Measurements from ENCODE around the gene NEK11. TPM values are rescaled to one million over a fixed set of nuclear protein-coding genes. Genes with fewer than 3 reads are reported as not detected.

The NEK11 gene
- total RNA-seq, 1 donor from 2014 or later, result 8.1 TPM

DNA sequence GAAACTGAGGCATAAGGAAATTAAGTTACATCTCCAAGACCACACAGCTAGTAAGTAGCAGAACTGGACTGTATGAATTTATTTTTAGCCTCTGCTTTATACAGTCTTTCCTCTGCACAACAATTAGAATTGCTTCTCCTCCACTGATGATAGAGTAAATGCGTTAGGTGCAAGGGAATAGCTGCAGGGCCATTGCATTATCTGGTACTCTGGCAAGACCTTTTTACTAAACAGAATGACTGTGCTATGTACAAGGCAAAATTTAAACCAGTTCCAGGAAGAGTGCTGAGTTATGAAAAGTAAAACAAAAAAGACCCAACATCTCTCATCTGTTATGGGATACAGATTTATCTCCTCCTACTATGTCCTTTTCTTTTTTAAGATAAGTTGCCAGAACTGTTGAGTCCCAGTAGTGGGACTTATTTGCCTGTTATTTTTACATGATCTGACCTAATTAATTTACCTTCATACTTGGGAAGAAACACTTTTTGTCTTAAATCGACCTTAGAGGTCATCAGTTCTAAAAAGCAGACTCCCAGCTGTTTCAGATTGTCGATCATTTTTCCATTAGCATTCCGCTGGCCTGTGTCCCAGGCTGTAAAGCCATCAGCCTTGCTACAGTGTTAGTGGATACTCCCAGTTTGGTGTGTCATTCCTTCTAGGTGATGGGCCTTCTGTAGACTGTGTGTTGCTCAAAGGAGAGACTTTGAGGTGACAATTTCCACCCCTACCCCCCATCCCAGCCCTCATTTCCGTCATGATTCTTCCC lies 207.4 kb downstream of the NEK11 start:
- H3K4me3 ChIP-seq, result no peak overlapping the region
- TF ChIP-seq, protein P1, sequence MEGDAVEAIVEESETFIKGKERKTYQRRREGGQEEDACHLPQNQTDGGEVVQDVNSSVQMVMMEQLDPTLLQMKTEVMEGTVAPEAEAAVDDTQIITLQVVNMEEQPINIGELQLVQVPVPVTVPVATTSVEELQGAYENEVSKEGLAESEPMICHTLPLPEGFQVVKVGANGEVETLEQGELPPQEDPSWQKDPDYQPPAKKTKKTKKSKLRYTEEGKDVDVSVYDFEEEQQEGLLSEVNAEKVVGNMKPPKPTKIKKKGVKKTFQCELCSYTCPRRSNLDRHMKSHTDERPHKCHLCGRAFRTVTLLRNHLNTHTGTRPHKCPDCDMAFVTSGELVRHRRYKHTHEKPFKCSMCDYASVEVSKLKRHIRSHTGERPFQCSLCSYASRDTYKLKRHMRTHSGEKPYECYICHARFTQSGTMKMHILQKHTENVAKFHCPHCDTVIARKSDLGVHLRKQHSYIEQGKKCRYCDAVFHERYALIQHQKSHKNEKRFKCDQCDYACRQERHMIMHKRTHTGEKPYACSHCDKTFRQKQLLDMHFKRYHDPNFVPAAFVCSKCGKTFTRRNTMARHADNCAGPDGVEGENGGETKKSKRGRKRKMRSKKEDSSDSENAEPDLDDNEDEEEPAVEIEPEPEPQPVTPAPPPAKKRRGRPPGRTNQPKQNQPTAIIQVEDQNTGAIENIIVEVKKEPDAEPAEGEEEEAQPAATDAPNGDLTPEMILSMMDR (IDR thresholded peaks at IDR 0.05), result no peak
- no peak for TF ChIP-seq EZH2phosphoT487 (IDR thresholded peaks at IDR 0.05)
- TF ChIP-seq EZH2 (IDR thresholded peaks at IDR 0.05), result no peak
- Mint-ChIP-seq H3K27me3 (ENCODE audit: insufficient read depth, low read depth) (peaks cover 3% of the 10 kb centered on the region), H3K9me3 (no peaks in the 10 kb centered on the region), H3K27ac (no peak overlapping the region), H3K36me3 (no peaks in the 10 kb centered on the region), H3K4me3 (no peak overlapping the region), H3K4me1 (peaks cover 24% of the 10 kb centered on the region)
- no peak overlapping the region for H3K27ac ChIP-seq
- H3K4me2 ChIP-seq, result no peak overlapping the region
- no peak overlapping the region for H3K9ac ChIP-seq
- H3K79me2 ChIP-seq (ENCODE audit: low read depth), result no peaks in the 10 kb centered on the region
- no peaks in the 10 kb centered on the region for H3K9me3 ChIP-seq (ENCODE audit: low read depth)
- no peaks in the 10 kb centered on the region for H3K27me3 ChIP-seq
- no peaks in the 10 kb centered on the region for H4K20me1 ChIP-seq (ENCODE audit: low read depth)
- H3F3A ChIP-seq (ENCODE audit: low read depth), result no peaks in the 10 kb centered on the region
- DNase-seq (ENCODE audit: low spot score), result no peak
- H3K4me1 ChIP-seq, result peaks cover 10% of the 10 kb centered on the region
- H3K36me3 ChIP-seq, result no peaks in the 10 kb centered on the region
- H2AFZ ChIP-seq (replicated peaks), result no peak overlapping the region

DNA sequence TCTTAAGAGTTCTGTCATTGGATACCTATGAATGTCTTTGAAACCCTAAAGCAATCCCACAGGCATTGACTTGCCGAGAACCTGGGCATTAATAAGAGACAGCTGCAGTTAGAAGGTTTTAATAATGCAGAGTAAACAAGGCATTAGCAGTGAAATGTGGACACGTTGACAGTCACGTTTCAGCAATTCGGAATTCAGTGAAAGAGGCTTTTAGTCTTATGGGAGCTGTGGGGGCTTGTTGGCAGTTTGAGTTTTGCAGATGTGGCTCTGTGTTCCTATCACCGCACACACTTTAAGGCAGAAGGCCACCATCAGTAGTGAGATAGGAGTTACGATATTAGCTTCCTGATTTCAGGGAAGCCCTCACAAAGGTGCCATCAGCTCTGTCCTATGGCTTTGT lies 209.7 kb downstream of the NEK11 start:
- peaks cover 3% of the 10 kb centered on the region for H3K27me3 Mint-ChIP-seq (ENCODE audit: insufficient read depth, low read depth)
- H3K27ac Mint-ChIP-seq, result peak overlapping the region; percentile 20
- peak overlapping the region; percentile 65 for H3K27ac ChIP-seq

DNA sequence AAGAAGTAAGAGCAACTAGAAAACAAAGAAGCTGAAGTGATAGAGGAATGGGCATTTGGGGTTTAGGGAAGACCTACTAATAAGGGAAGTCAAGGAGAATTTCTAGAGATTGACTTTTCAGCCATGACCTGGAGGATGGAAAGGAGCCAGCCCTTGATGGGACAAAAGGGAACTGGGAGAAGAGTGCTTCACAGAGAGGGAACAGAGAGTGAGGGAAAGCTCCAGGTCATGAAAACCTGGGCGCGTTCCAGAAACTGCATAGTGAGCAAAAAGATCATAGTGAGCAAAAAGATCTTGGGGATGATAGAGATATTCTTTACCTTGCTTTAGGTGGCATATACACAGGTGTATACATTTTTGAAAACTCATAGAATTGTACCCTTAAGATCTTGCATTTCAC lies 211.8 kb downstream of the NEK11 start:
- Mint-ChIP-seq H3K36me3 (no peaks in the 10 kb centered on the region), H3K4me3 (no peak overlapping the region), H3K27me3 (ENCODE audit: insufficient read depth, low read depth) (peaks cover 3% of the 10 kb centered on the region), H3K27ac (no peak overlapping the region), H3K4me1 (peaks cover 24% of the 10 kb centered on the region), H3K9me3 (no peaks in the 10 kb centered on the region)
- peaks cover 10% of the 10 kb centered on the region for H3K4me1 ChIP-seq
- no peaks in the 10 kb centered on the region for H3K79me2 ChIP-seq (ENCODE audit: low read depth)
- H3K36me3 ChIP-seq, result no peaks in the 10 kb centered on the region
- H3F3A ChIP-seq (ENCODE audit: low read depth), result no peaks in the 10 kb centered on the region
- H3K4me2 ChIP-seq, result no peak overlapping the region
- H2AFZ ChIP-seq (replicated peaks), result no peak overlapping the region
- no peaks in the 10 kb centered on the region for H3K9me3 ChIP-seq (ENCODE audit: low read depth)
- no peak for DNase-seq (ENCODE audit: low spot score)
- H3K4me3 ChIP-seq, result no peak overlapping the region
- H4K20me1 ChIP-seq (ENCODE audit: low read depth), result no peaks in the 10 kb centered on the region
- TF ChIP-seq EZH2 (IDR thresholded peaks at IDR 0.05) (no peak), EZH2phosphoT487 (IDR thresholded peaks at IDR 0.05) (no peak)
- TF ChIP-seq, protein P1 (IDR thresholded peaks at IDR 0.05), result no peak
- no peak overlapping the region for H3K9ac ChIP-seq
- H3K27me3 ChIP-seq, result no peaks in the 10 kb centered on the region
- H3K27ac ChIP-seq, result no peak overlapping the region

More for the DNA sequence above, 209.7 kb downstream of the NEK11 start:
- peak overlapping the region; percentile 35 for H3K4me2 ChIP-seq
- no peaks in the 10 kb centered on the region for H3F3A ChIP-seq (ENCODE audit: low read depth)
- H3K9ac ChIP-seq, result no peak overlapping the region
- H3K9me3 Mint-ChIP-seq, result no peaks in the 10 kb centered on the region
- no peak for DNase-seq (ENCODE audit: low spot score)
- H3K36me3 Mint-ChIP-seq, result no peaks in the 10 kb centered on the region
- no peaks in the 10 kb centered on the region for H3K9me3 ChIP-seq (ENCODE audit: low read depth)
- H3K36me3 ChIP-seq, result no peaks in the 10 kb centered on the region
- H2AFZ ChIP-seq (replicated peaks), result peak overlapping the region; percentile 45
- no peaks in the 10 kb centered on the region for H3K27me3 ChIP-seq
- H4K20me1 ChIP-seq (ENCODE audit: low read depth), result no peaks in the 10 kb centered on the region
- H3K4me1 Mint-ChIP-seq, result peaks cover 24% of the 10 kb centered on the region
- no peak overlapping the region for H3K4me3 Mint-ChIP-seq
- no peak overlapping the region for H3K4me3 ChIP-seq
- TF ChIP-seq, protein P1 (IDR thresholded peaks at IDR 0.05), result no peak
- TF ChIP-seq EZH2phosphoT487 (IDR thresholded peaks at IDR 0.05), result no peak
- no peak for TF ChIP-seq EZH2 (IDR thresholded peaks at IDR 0.05)
- no peaks in the 10 kb centered on the region for H3K79me2 ChIP-seq (ENCODE audit: low read depth)
- peaks cover 10% of the 10 kb centered on the region for H3K4me1 ChIP-seq
